GM18526 (cell line): Measurements from ENCODE around the gene CLDND1.

Experiments used
- POLR2A ChIP-seq: IDR thresholded peaks from 3 replicates; pipeline ENCODE4 v1.6.1; 2011; ENCODE audit not compliant: insufficient read length; ENCODE audit errors: extremely low read depth

CLDND1 gene

GRCh38 chr3:98501863-98502576 lies 20.7 kb downstream of the CLDND1 start:
- no peak for TF ChIP-seq POLR2A

GRCh38 chr3:98501270-98501669 lies 21.4 kb downstream of the CLDND1 start:
- no peak for TF ChIP-seq POLR2A

- no peak for TF ChIP-seq POLR2A
Observed at GRCh38 chr3:98500019-98500418, 22.7 kb downstream of the CLDND1 start.

- no peak for TF ChIP-seq POLR2A
Observed at GRCh38 chr3:98497381-98497780, 25.3 kb downstream of the CLDND1 start, which contains the start of gene OR5K2. TSS of gene OR5K2 (plus strand) at chr3:98497681. CDS start at chr3:98497681, 0 bp downstream.

- no peak for TF ChIP-seq POLR2A
Observed at GRCh38 chr3:98483626-98484025, 39.1 kb downstream of the CLDND1 start.

- TF ChIP-seq POLR2A = no peak
Observed at GRCh38 chr3:98482717-98483482, 39.8 kb downstream of the CLDND1 start.
